BLaER1 treated with 17β-estradiol and CSF1 and Interleukin-3, amounts not matched to agents 10 nM and 100 nM (cell line): ENCODE measurements around the gene MICAL2.

Experiments
- H3K27ac ChIP-seq, 11 experiments: shearing (Covaris generic); formaldehyde crosslinking; 2 replicates each; pipeline ENCODE4 v1.8.1; 2022
- H3K27me3 ChIP-seq, 11 experiments: shearing (Covaris generic); formaldehyde crosslinking; 2 replicates each; pipeline ENCODE4 v1.8.1; 2022
- H3K36me3 ChIP-seq, 11 experiments: shearing (Covaris generic); formaldehyde crosslinking; 2 replicates each; pipeline ENCODE4 v1.8.1; 2022
- H3K4me1 ChIP-seq, 10 experiments: shearing (Covaris generic); formaldehyde crosslinking; 2 replicates each; pipeline ENCODE4 v1.8.1; 2022
- H3K4me2 ChIP-seq, 11 experiments: shearing (Covaris generic); formaldehyde crosslinking; 2 replicates each; pipeline ENCODE4 v1.8.1; 2022
- H3K4me3 ChIP-seq, 10 experiments: shearing (Covaris generic); formaldehyde crosslinking; 2 replicates each; pipeline ENCODE4 v1.8.1; 2022
- H3K9ac ChIP-seq, 11 experiments: shearing (Covaris generic); formaldehyde crosslinking; 2 replicates each; pipeline ENCODE4 v1.8.1; 2022
- H3K9me3 ChIP-seq, 11 experiments: shearing (Covaris generic); formaldehyde crosslinking; replicated peaks in 1 of 11; 2 replicates each; pipeline ENCODE4 v1.8.1; 2022
- H4K20me1 ChIP-seq, 11 experiments: shearing (Covaris generic); formaldehyde crosslinking; 2 replicates each; pipeline ENCODE4 v1.8.1; 2022
- Cebpa-rat ChIP-seq, 11 experiments: shearing (Covaris generic); IDR thresholded peaks; 2 replicates each; pipeline ENCODE4 v1.8.1; 2022

The MICAL2 gene

GRCh38 chr11:12069066-12069676 lies 41.2 kb upstream of the MICAL2 start:
- H3K4me2 ChIP-seq: peak overlapping the region in 6 of 11 experiments; percentile 20 to 60 (median 36); a peak in 9 of 22 replicates
- H3K9ac ChIP-seq: no peak overlapping the region
- peaks cover 5 to 16% (median 13%) of the 10 kb centered on the region in 10 experiments; a peak in 19 of 20 replicates for H3K4me1 ChIP-seq
- H3K9me3 ChIP-seq: peaks cover 7 to 14% (median 9%) of the 10 kb centered on the region in 11 experiments; a peak in 20 of 22 replicates
- no peaks in the 10 kb centered on the region for H3K36me3 ChIP-seq
- no peaks in the 10 kb centered on the region for H3K27me3 ChIP-seq
- no peak for TF ChIP-seq Cebpa-rat (IDR thresholded peaks at IDR 0.05)
- H4K20me1 ChIP-seq: no peaks in the 10 kb centered on the region
- no peak overlapping the region for H3K4me3 ChIP-seq
- H3K27ac ChIP-seq: no peak overlapping the region

- no peak overlapping the region for H3K27ac ChIP-seq
- no peaks in the 10 kb centered on the region for H3K36me3 ChIP-seq
- no peak overlapping the region for H3K4me3 ChIP-seq
- no peaks in the 10 kb centered on the region for H4K20me1 ChIP-seq
- H3K9ac ChIP-seq: no peak overlapping the region
- H3K4me2 ChIP-seq: no peak overlapping the region
- H3K27me3 ChIP-seq: no peaks in the 10 kb centered on the region
- H3K4me1 ChIP-seq: peaks cover 5 to 16% (median 14%) of the 10 kb centered on the region in 10 experiments; a peak in 19 of 20 replicates
- no peak for TF ChIP-seq Cebpa-rat (IDR thresholded peaks at IDR 0.05)
- peaks cover 0 to 3% (median 0%) of the 10 kb centered on the region in 11 experiments; a peak in 1 of 22 replicates for H3K9me3 ChIP-seq
Observed at GRCh38 chr11:12070446-12071267, 39.7 kb upstream of the MICAL2 start.

- Histone ChIP-seq H4K20me1 (no peaks in the 10 kb centered on the region), H3K27me3 (no peaks in the 10 kb centered on the region), H3K4me3 (no peak overlapping the region), H3K27ac (no peak overlapping the region), H3K4me1 (peaks cover 5 to 15% (median 7%) of the 10 kb centered on the region in 10 experiments; a peak in 19 of 20 replicates), H3K36me3 (no peaks in the 10 kb centered on the region), H3K9me3 (peaks cover 0 to 5% (median 0%) of the 10 kb centered on the region in 11 experiments; a peak in 1 of 22 replicates), H3K9ac (no peak overlapping the region), H3K4me2 (no peak overlapping the region)
- no peak for TF ChIP-seq Cebpa-rat (IDR thresholded peaks at IDR 0.05)
Observed at GRCh38 chr11:12071574-12071973, 38.8 kb upstream of the MICAL2 start.

- peaks cover 0 to 5% (median 0%) of the 10 kb centered on the region in 11 experiments; a peak in 1 of 22 replicates for H3K9me3 ChIP-seq
- no peaks in the 10 kb centered on the region for H3K27me3 ChIP-seq
- no peak for TF ChIP-seq Cebpa-rat (IDR thresholded peaks at IDR 0.05)
- no peak overlapping the region for H3K4me2 ChIP-seq
- H3K9ac ChIP-seq: no peak overlapping the region
- no peak overlapping the region for H3K4me3 ChIP-seq
- no peaks in the 10 kb centered on the region for H4K20me1 ChIP-seq
- H3K27ac ChIP-seq: no peak overlapping the region
- peaks cover 0 to 10% (median 0%) of the 10 kb centered on the region in 10 experiments; a peak in 8 of 20 replicates for H3K4me1 ChIP-seq
- H3K36me3 ChIP-seq: no peaks in the 10 kb centered on the region
Observed at GRCh38 chr11:12073436-12073835, 37.0 kb upstream of the MICAL2 start.

GRCh38 chr11:12073886-12074285 lies 36.5 kb upstream of the MICAL2 start:
- Histone ChIP-seq H3K36me3 (no peaks in the 10 kb centered on the region), H3K27me3 (no peaks in the 10 kb centered on the region), H3K9ac (no peak overlapping the region), H3K4me2 (no peak overlapping the region), H4K20me1 (no peaks in the 10 kb centered on the region), H3K9me3 (peaks cover 0 to 5% (median 0%) of the 10 kb centered on the region in 11 experiments; a peak in 1 of 22 replicates), H3K4me1 (peaks cover 0 to 10% (median 0%) of the 10 kb centered on the region in 10 experiments; a peak in 8 of 20 replicates), H3K27ac (no peak overlapping the region), H3K4me3 (no peak overlapping the region)
- TF ChIP-seq Cebpa-rat (IDR thresholded peaks at IDR 0.05): no peak

GRCh38 chr11:12074529-12075195 lies 35.7 kb upstream of the MICAL2 start:
- H3K27ac ChIP-seq: no peak overlapping the region
- H3K9ac ChIP-seq: no peak overlapping the region

GRCh38 chr11:12075291-12075690 lies 35.1 kb upstream of the MICAL2 start:
- Histone ChIP-seq H3K27ac (no peak overlapping the region), H3K27me3 (no peaks in the 10 kb centered on the region), H3K36me3 (no peaks in the 10 kb centered on the region), H3K9ac (no peak overlapping the region), H4K20me1 (no peaks in the 10 kb centered on the region), H3K4me1 (peaks cover 0 to 6% (median 0%) of the 10 kb centered on the region in 10 experiments; a peak in 2 of 20 replicates), H3K9me3 (peaks cover 0 to 5% (median 0%) of the 10 kb centered on the region in 11 experiments; a peak in 1 of 22 replicates), H3K4me2 (0 out of 22 replicates have a peak overlapping the region, but pooled peaks of 1 of the 11 experiments have one; percentile 1), H3K4me3 (no peak overlapping the region)
- no peak for TF ChIP-seq Cebpa-rat (IDR thresholded peaks at IDR 0.05)

More at GRCh38 chr11:12074529-12075195, 35.7 kb upstream of the MICAL2 start:
- 0 out of 22 replicates have a peak overlapping the region, but pooled peaks of 1 of the 11 experiments have one; percentile 1 for H3K4me2 ChIP-seq
- no peak for TF ChIP-seq Cebpa-rat (IDR thresholded peaks at IDR 0.05)
- no peaks in the 10 kb centered on the region for H3K36me3 ChIP-seq
- H3K4me3 ChIP-seq: no peak overlapping the region
- peaks cover 0 to 5% (median 0%) of the 10 kb centered on the region in 11 experiments; a peak in 1 of 22 replicates for H3K9me3 ChIP-seq
- no peaks in the 10 kb centered on the region for H4K20me1 ChIP-seq
- H3K4me1 ChIP-seq: peaks cover 0 to 6% (median 0%) of the 10 kb centered on the region in 10 experiments; a peak in 2 of 20 replicates
- H3K27me3 ChIP-seq: no peaks in the 10 kb centered on the region

GRCh38 chr11:12075822-12076821 lies 34.3 kb upstream of the MICAL2 start:
- H4K20me1 ChIP-seq: no peaks in the 10 kb centered on the region
- peaks cover 0 to 6% (median 0%) of the 10 kb centered on the region in 10 experiments; a peak in 2 of 20 replicates for H3K4me1 ChIP-seq
- H3K4me2 ChIP-seq: no peak overlapping the region
- H3K27me3 ChIP-seq: no peaks in the 10 kb centered on the region
- no peak overlapping the region for H3K27ac ChIP-seq
- no peak overlapping the region for H3K9ac ChIP-seq
- TF ChIP-seq Cebpa-rat (IDR thresholded peaks at IDR 0.05): no peak
- H3K9me3 ChIP-seq: peaks cover 0 to 5% (median 0%) of the 10 kb centered on the region in 11 experiments; a peak in 1 of 22 replicates
- H3K4me3 ChIP-seq: no peak overlapping the region
- no peaks in the 10 kb centered on the region for H3K36me3 ChIP-seq
